Tibial nerve (tissue), 4 donors: Measurements from ENCODE around the gene LAMP1. TPM values are rescaled to one million over a fixed set of nuclear protein-coding genes. Genes with fewer than 3 reads are reported as not detected.
"Not testable (repeated sequence)": the region's sequence is repeated elsewhere in the genome, so short reads cannot be mapped to it uniquely, and the experiment has no call there.

Experiments
- DNase-seq, 2 donors: peaks; one replicate each; pipeline ENCODE4 v3.0.0-alpha.2; 2019; ENCODE audit warnings: low spot score in 2 of 2
- H3K27ac ChIP-seq, 4 donors: fragments of 200-600 bp; sonication (generic) in 3 of 4; one replicate each; pipeline ENCODE4 v1.5.1; 2017 to 2019; ENCODE audit warnings: mild to moderate bottlenecking in 1 of 4
- H3K27me3 ChIP-seq, 2 donors: fragments of 200-600 bp; sonication (generic) in 1 of 2; one replicate each; pipeline versions ENCODE4 v1.5.1 to v1.6.0; 2017 to 2019
- H3K36me3 ChIP-seq, 3 donors: fragments of 200-600 bp; sonication (generic); one replicate each; pipeline ENCODE4 v1.5.1; 2018 to 2019
- H3K4me1 ChIP-seq, 4 donors: fragments of 200-600 bp; sonication (generic) in 3 of 4; one replicate each; pipeline ENCODE4 v1.5.1; 2017 to 2019
- H3K4me3 ChIP-seq, 4 donors: fragments of 200-600 bp; sonication (generic) in 3 of 4; one replicate each; pipeline ENCODE4 v1.5.1; 2017 to 2019; ENCODE audit warnings: mild to moderate bottlenecking in 1 of 4, moderate library complexity in 1 of 4
- H3K9me3 ChIP-seq, 4 donors: fragments of 200-600 bp; sonication (generic) in 3 of 4; one replicate each; pipeline ENCODE4 v1.5.1; 2017 to 2019
- EP300 ChIP-seq, 2 donors: sonication (generic); formaldehyde crosslinking; IDR thresholded peaks; one replicate each; pipeline ENCODE4 v1.6.1; 2017; ENCODE audit warnings: antibody characterized with exemption in 2 of 2, mild to moderate bottlenecking in 1 of 2
- POLR2A ChIP-seq, 2 donors: fragments of 450-650 bp; IDR thresholded peaks; one replicate each; pipeline ENCODE4 v1.6.1; 2017; ENCODE audit warnings: antibody characterized with exemption in 2 of 2, mild to moderate bottlenecking in 2 of 2, moderate library complexity in 2 of 2
- WGBS, 2 donors: methylation state at CpG; one replicate each; pipeline ENCODE4 v1.1.5; 2018; 5-methylcytosine and 5-hydroxymethylcytosine counted together
- total RNA-seq, 4 donors: library from RNA; depleted of rRNA; stranded (reverse); fragments of >200 nt; gene quantifications; one replicate each; pipeline ENCODE4 v1.1.0, GENCODE V29; 2016
- TF ChIP-seq, protein P1 (sequence below), 5 experiments: fragments of 200-600 bp in 3 of 5; fragments of 450-650 bp in 2 of 5; sonication (generic) in 3 of 5; IDR thresholded peaks; one replicate each; pipeline ENCODE4 v1.5.1; 2016 to 2019; ENCODE audit warnings: antibody characterized with exemption in 5 of 5, mild to moderate bottlenecking in 3 of 5, moderate library complexity in 2 of 5

Gene LAMP1, protein sequence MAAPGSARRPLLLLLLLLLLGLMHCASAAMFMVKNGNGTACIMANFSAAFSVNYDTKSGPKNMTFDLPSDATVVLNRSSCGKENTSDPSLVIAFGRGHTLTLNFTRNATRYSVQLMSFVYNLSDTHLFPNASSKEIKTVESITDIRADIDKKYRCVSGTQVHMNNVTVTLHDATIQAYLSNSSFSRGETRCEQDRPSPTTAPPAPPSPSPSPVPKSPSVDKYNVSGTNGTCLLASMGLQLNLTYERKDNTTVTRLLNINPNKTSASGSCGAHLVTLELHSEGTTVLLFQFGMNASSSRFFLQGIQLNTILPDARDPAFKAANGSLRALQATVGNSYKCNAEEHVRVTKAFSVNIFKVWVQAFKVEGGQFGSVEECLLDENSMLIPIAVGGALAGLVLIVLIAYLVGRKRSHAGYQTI
- 100 to 1,000 TPM; 114 to 166 (median 130) TPM for total RNA-seq

GRCh38 chr13:113296823-113297369 is at the start of gene LAMP1:
Gene LAMP1, plus strand, starts transcription at chr13:113297239. Its CDS starts 196 bp downstream, at chr13:113297435.
- peak; percentile 99 for DNase-seq
- Histone ChIP-seq H3K27me3 (no peaks in the 10 kb centered on the region), H3K9me3 (no peaks in the 10 kb centered on the region), H3K4me3 (peak within 1 kb of the TSS; percentile 86 to 98 (median 96)), H3K27ac (peak within 1 kb of the TSS; percentile 59 to 92 (median 90)), H3K4me1 (peaks cover 0 to 49% (median 7%) of the 10 kb centered on the region in 4 donors), H3K36me3 (no peaks in the 10 kb centered on the region)
- WGBS, 2 donors = 0 to 1% methylated on average over 35 to 40 of the region's 74 CpGs
- TF ChIP-seq, protein P1, sequence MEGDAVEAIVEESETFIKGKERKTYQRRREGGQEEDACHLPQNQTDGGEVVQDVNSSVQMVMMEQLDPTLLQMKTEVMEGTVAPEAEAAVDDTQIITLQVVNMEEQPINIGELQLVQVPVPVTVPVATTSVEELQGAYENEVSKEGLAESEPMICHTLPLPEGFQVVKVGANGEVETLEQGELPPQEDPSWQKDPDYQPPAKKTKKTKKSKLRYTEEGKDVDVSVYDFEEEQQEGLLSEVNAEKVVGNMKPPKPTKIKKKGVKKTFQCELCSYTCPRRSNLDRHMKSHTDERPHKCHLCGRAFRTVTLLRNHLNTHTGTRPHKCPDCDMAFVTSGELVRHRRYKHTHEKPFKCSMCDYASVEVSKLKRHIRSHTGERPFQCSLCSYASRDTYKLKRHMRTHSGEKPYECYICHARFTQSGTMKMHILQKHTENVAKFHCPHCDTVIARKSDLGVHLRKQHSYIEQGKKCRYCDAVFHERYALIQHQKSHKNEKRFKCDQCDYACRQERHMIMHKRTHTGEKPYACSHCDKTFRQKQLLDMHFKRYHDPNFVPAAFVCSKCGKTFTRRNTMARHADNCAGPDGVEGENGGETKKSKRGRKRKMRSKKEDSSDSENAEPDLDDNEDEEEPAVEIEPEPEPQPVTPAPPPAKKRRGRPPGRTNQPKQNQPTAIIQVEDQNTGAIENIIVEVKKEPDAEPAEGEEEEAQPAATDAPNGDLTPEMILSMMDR (IDR thresholded peaks at IDR 0.05) = peak in 2 of 5 experiments; percentile 53 to 65
- TF ChIP-seq POLR2A (IDR thresholded peaks at IDR 0.05) = peak; percentile 41 to 59
- TF ChIP-seq EP300 (IDR thresholded peaks at IDR 0.05) = peak; percentile 75 to 98

DNA sequence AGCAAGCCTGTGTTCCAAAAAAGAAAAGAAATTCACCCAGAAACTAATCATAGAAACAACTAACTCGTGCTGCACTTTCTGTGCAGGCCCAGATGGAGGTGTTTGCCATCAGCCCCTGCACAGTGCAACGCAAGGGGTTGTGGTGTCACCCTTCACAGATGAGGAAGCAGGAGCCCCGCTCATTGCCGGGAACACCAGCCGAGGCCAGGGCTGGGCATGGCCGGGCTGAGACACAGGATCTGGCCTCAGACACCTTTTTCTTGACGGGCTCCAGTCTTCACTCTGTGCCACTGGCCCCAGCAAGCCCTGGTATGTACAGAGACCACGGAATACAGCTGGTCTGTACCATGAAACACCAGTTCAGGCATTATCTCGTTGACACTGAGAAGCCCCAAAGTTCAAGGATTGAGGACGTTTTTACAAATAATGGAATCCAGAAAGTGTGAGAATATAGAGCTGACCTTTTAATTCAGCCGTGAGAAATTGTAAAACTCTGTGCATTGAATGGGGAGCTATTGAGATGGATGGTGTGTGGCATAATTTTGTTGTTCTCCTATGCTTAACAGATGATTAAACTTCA is 44.4 kb upstream of the LAMP1 start:
- Histone ChIP-seq H3K36me3 (peaks cover 2 to 100% (median 10%) of the 10 kb centered on the region in 3 donors), H3K4me3 (no peak overlapping the region), H3K4me1 (no peaks in the 10 kb centered on the region), H3K27me3 (no peaks in the 10 kb centered on the region), H3K27ac (no peak overlapping the region), H3K9me3 (no peaks in the 10 kb centered on the region)
- TF ChIP-seq EP300 (IDR thresholded peaks at IDR 0.05) (no peak), POLR2A (IDR thresholded peaks at IDR 0.05) (no peak)
- TF ChIP-seq, protein P1 (IDR thresholded peaks at IDR 0.05) = no peak
- DNase-seq = no peak
- WGBS, 2 donors = 86 to 89% methylated on average over 11 of the region's 11 CpGs

DNA sequence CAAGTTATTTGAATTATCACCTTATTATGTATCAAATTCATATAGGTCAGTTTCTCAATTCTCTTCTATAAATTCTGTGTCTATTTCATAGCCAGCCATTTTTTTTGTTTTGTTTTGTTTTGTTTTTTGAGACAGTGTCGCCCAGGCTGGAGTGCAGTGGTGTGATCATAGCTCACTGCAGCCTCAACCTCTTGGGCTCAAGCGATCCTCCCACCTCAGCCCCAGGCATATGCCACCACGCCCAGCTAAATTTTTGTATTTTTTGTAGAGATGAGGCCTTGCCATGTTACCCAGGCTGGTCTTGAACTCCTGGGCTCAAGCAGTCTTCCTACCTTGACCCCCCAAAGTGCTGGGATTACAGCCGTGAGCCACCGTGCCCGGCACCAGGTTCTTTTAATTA is 39.1 kb upstream of the LAMP1 start:
- not testable (repeated sequence) for H3K27me3 ChIP-seq, H3K27ac ChIP-seq, H3K9me3 ChIP-seq, H3K4me3 ChIP-seq, H3K4me1 ChIP-seq, DNase-seq
- 97 to 98% methylated on average over 6 of the region's 6 CpGs for WGBS, 2 donors
- peaks cover 2 to 99% (median 24%) of the 10 kb centered on the region in 3 donors for H3K36me3 ChIP-seq

GRCh38 chr13:113258321-113259054 is 38.6 kb upstream of the LAMP1 start:
- Histone ChIP-seq H3K4me3 (no peak overlapping the region), H3K27ac (no peak overlapping the region), H3K9me3 (no peaks in the 10 kb centered on the region), H3K4me1 (no peaks in the 10 kb centered on the region), H3K36me3 (peaks cover 2 to 99% (median 24%) of the 10 kb centered on the region in 3 donors), H3K27me3 (no peaks in the 10 kb centered on the region)
- no peak for TF ChIP-seq EP300 (IDR thresholded peaks at IDR 0.05)
- TF ChIP-seq, protein P1 (IDR thresholded peaks at IDR 0.05) = no peak
- TF ChIP-seq POLR2A (IDR thresholded peaks at IDR 0.05) = no peak
- WGBS, 2 donors = 85 to 91% methylated on average over 5 of the region's 5 CpGs
- DNase-seq = no peak

GRCh38 chr13:113260996-113261395 is 36.0 kb upstream of the LAMP1 start:
- no peaks in the 10 kb centered on the region for H3K4me1 ChIP-seq
- no peak for DNase-seq
- WGBS, 2 donors = 92 to 95% methylated on average over 13 of the region's 13 CpGs
- H3K9me3 ChIP-seq = no peaks in the 10 kb centered on the region
- peaks cover 0 to 96% (median 24%) of the 10 kb centered on the region in 3 donors for H3K36me3 ChIP-seq
- TF ChIP-seq, protein P1 (IDR thresholded peaks at IDR 0.05) = no peak
- no peak for TF ChIP-seq EP300 (IDR thresholded peaks at IDR 0.05)
- no peak for TF ChIP-seq POLR2A (IDR thresholded peaks at IDR 0.05)
- H3K4me3 ChIP-seq = no peak overlapping the region
- no peak overlapping the region for H3K27ac ChIP-seq
- no peaks in the 10 kb centered on the region for H3K27me3 ChIP-seq

- H3K27ac ChIP-seq, H3K4me3 ChIP-seq, H3K4me1 ChIP-seq, H3K9me3 ChIP-seq, H3K27me3 ChIP-seq, DNase-seq: not testable (repeated sequence)
- peaks cover 0 to 89% (median 16%) of the 10 kb centered on the region in 3 donors for H3K36me3 ChIP-seq
- 83% methylated on average over 14 of the region's 14 CpGs for WGBS, 2 donors
Measured at GRCh38 chr13:113263016-113263415, 34.0 kb upstream of the LAMP1 start.
